SK-N-SH (cell line): ENCODE measurements around the gene WDR82. TPM values are rescaled to one million over a fixed set of nuclear protein-coding genes. Genes with fewer than 3 reads are reported as not detected.

Experiments
- CTCF ChIA-PET: fragments of 300-600, 350-600 bp; formaldehyde crosslinking; extraction: SDS; loops from one replicate; lab custom pipeline; 2021; lab: Yijun Ruan, JAX
- POLR2A ChIA-PET: fragments of 350-600 bp; sonication (Branson Sonifier 250); formaldehyde crosslinking; extraction: SDS; loops from one replicate; lab custom pipeline; 2020; ENCODE audit warnings: antibody characterized with exemption, inconsistent platforms; lab: Yijun Ruan, JAX
- DNase-seq: peaks from one replicate; pipeline ENCODE4 v3.0.0; 2012
- H2AFZ ChIP-seq: fragments of 200-600 bp; sonication (generic); 2 replicates; pipeline ENCODE4 v1.8.1; 2016; ENCODE audit warnings: antibody characterized with exemption, mild to moderate bottlenecking, low read depth
- H3F3A ChIP-seq: fragments of 200-600 bp; sonication (generic); replicated peaks from 2 replicates; pipeline ENCODE3; 2016; ENCODE audit warnings: antibody characterized with exemption, mild to moderate bottlenecking; ENCODE audit not compliant: insufficient read depth
- H3K27ac ChIP-seq, 2 experiments: fragments of 200-500 bp in 1 of 2; fragments of 200-600 bp in 1 of 2; sonication (Bioruptor generic) in 1 of 2; sonication (generic), shearing (Covaris generic) in 1 of 2; 2 replicates each; pipeline versions ENCODE4 v1.5.1 to v1.6.1; 2014 to 2016; ENCODE audit warnings: low read depth in 2 of 2, inconsistent platforms in 1 of 2, low read length in 1 of 2, mild to moderate bottlenecking in 1 of 2, mixed read lengths in 1 of 2
- H3K27me3 ChIP-seq: fragments of 200-600 bp; sonication (generic), shearing (Covaris generic); 2 replicates; pipeline ENCODE4 v1.6.1; 2016; ENCODE audit warnings: mixed run types; ENCODE audit not compliant: insufficient read depth
- H3K36me3 ChIP-seq, 2 experiments: fragments of 200-500 bp in 1 of 2; fragments of 200-600 bp in 1 of 2; sonication (Bioruptor generic) in 1 of 2; sonication (generic) in 1 of 2; replicated peaks in 1 of 2; 2 replicates each; pipeline versions ENCODE3 to v1.5.1; 2014 to 2016; ENCODE audit warnings: low read length in 1 of 2, mild to moderate bottlenecking in 1 of 2; ENCODE audit not compliant: insufficient read depth in 2 of 2, control insufficient read depth in 1 of 2
- H3K4me1 ChIP-seq, 2 experiments: fragments of 200-500 bp in 1 of 2; fragments of 200-600 bp in 1 of 2; sonication (Bioruptor generic) in 1 of 2; sonication (generic), shearing (Covaris generic) in 1 of 2; 2 replicates each; pipeline versions ENCODE4 v1.5.1 to v1.6.1; 2014 to 2016; ENCODE audit warnings: low read depth in 1 of 2, low read length in 1 of 2, mixed run types in 1 of 2; ENCODE audit not compliant: insufficient read depth in 2 of 2, control insufficient read depth in 1 of 2
- H3K4me2 ChIP-seq: fragments of 200-600 bp; sonication (generic), shearing (Covaris generic); 2 replicates; pipeline ENCODE4 v1.6.1; 2017; ENCODE audit warnings: mixed run types
- H3K4me3 ChIP-seq, 2 experiments: fragments of 200-500 bp in 1 of 2; fragments of 200-600 bp in 1 of 2; sonication (Bioruptor generic) in 1 of 2; sonication (generic), shearing (Covaris generic) in 1 of 2; 2 replicates each; pipeline versions ENCODE4 v1.5.1 to v1.8.1; 2014 to 2016; ENCODE audit warnings: low read depth in 2 of 2, inconsistent platforms in 1 of 2, low read length in 1 of 2, mild to moderate bottlenecking in 1 of 2, mixed read lengths in 1 of 2, moderate library complexity in 1 of 2
- H3K79me2 ChIP-seq: fragments of 200-600 bp; sonication (generic); 2 replicates; pipeline ENCODE4 v1.8.1; 2017; ENCODE audit warnings: mild to moderate bottlenecking; ENCODE audit not compliant: insufficient read depth
- H3K9ac ChIP-seq: fragments of 200-600 bp; sonication (generic); 2 replicates; pipeline ENCODE4 v1.6.1; 2017; ENCODE audit warnings: mixed run types
- H3K9me2 ChIP-seq: fragments of 200-600 bp; sonication (generic); 2 replicates; pipeline ENCODE4 v1.6.1; 2017; ENCODE audit warnings: mixed run types
- H3K9me3 ChIP-seq: fragments of 200-600 bp; sonication (generic); 2 replicates; pipeline ENCODE4 v1.6.1; 2017; ENCODE audit warnings: mixed run types, mild to moderate bottlenecking, moderate library complexity
- H4K20me1 ChIP-seq: fragments of 200-600 bp; sonication (generic); 2 replicates; pipeline ENCODE4 v1.6.1; 2017; ENCODE audit warnings: mild to moderate bottlenecking, mixed run types; ENCODE audit not compliant: insufficient read depth
- CTCF ChIP-seq: fragments of 200-600 bp; sonication (generic); IDR thresholded peaks from 2 replicates; pipeline ENCODE4 v1.6.1; 2017; ENCODE audit warnings: antibody characterized with exemption, mild to moderate bottlenecking, moderate library complexity
- EP300 ChIP-seq, 2 experiments: IDR thresholded peaks; 2 replicates each; pipeline versions ENCODE4 v1.4.0 to v1.6.1; 2012; ENCODE audit warnings: borderline replicate concordance in 1 of 2, low read depth in 1 of 2, low read length in 1 of 2
- EZH2phosphoT487 ChIP-seq: fragments of 200-600 bp; sonication (generic); IDR thresholded peaks from 2 replicates; pipeline ENCODE4 v1.6.1; 2017; ENCODE audit warnings: low read depth, mixed run types, mild to moderate bottlenecking, antibody characterized with exemption, moderate library complexity, borderline replicate concordance
- FOSL2 ChIP-seq: IDR thresholded peaks from 2 replicates; pipeline ENCODE4 v1.4.0; 2012; ENCODE audit warnings: low read depth, mild to moderate bottlenecking, moderate library complexity, borderline replicate concordance
- FOXM1 ChIP-seq: IDR thresholded peaks from 2 replicates; pipeline ENCODE4 v1.4.0; 2012; ENCODE audit warnings: low read depth, mild to moderate bottlenecking
- GABPA ChIP-seq: IDR thresholded peaks from 2 replicates; pipeline ENCODE4 v1.4.0; 2012; ENCODE audit warnings: low read depth, mild to moderate bottlenecking
- GATA2 ChIP-seq: sonication (generic); formaldehyde crosslinking; IDR thresholded peaks from 2 replicates; pipeline ENCODE4 v1.5.0; 2020; ENCODE audit warnings: mild to moderate bottlenecking, missing genetic modification reagents
- IRF3 ChIP-seq: fragments of 150-350 bp; IDR thresholded peaks from 2 replicates; pipeline ENCODE4 v1.6.1; 2016; ENCODE audit warnings: mild to moderate bottlenecking, low read depth, low read length
- NFIC ChIP-seq: IDR thresholded peaks from 2 replicates; pipeline ENCODE4 v1.4.0; 2012; ENCODE audit warnings: borderline replicate concordance
- POLR2AphosphoS5 ChIP-seq: IDR thresholded peaks from 2 replicates; pipeline ENCODE4 v1.6.1; 2012; ENCODE audit warnings: low read depth, low read length
- RXRA ChIP-seq: IDR thresholded peaks from 2 replicates; pipeline ENCODE4 v1.4.0; 2012; ENCODE audit warnings: low read depth, mild to moderate bottlenecking, borderline replicate concordance
- TCF12 ChIP-seq: IDR thresholded peaks from 2 replicates; pipeline ENCODE4 v1.4.0; 2012
- USF2 ChIP-seq: fragments of 150-350 bp; IDR thresholded peaks from 2 replicates; pipeline ENCODE4 v1.6.1; 2017; ENCODE audit warnings: antibody characterized with exemption, low read length, low read depth, borderline replicate concordance
- YY1 ChIP-seq: IDR thresholded peaks from 2 replicates; pipeline ENCODE4 v1.4.0; 2012; ENCODE audit warnings: low read depth, mild to moderate bottlenecking
- WGBS: methylation state at CpG from one replicate; pipeline ENCODE4 v1.1.6; 2017; ENCODE audit warnings: low lambda C conversion rate; 5-methylcytosine and 5-hydroxymethylcytosine counted together
- polyA plus RNA-seq, 3 experiments: library from polyadenylated mRNA; depleted of rRNA; stranded (reverse); fragments of >200 nt; gene quantifications; 2 replicates each; pipeline ENCODE4 v1.2.3, GENCODE V29; 2012

Gene WDR82
- polyA plus RNA-seq, 1 of the 3 experiments (the other 2 are of a cell fraction), result 41.2 TPM

- Histone ChIP-seq H3K79me2 (peaks cover 57% of the 10 kb centered on the region), H3K4me1 (no peaks in the 10 kb centered on the region), H3K27ac (no peak overlapping the region), H3K4me3 (no peak overlapping the region), H3K9ac (no peak overlapping the region), H3K27me3 (no peaks in the 10 kb centered on the region), H3K4me2 (no peak overlapping the region), H2AFZ (no peak overlapping the region), H3K9me3 (no peaks in the 10 kb centered on the region), H3K36me3 (peaks cover 81 to 85% of the 10 kb centered on the region in 2 experiments), H4K20me1 (peaks cover 11% of the 10 kb centered on the region; the same call in 1 of the 2 replicates), H3F3A (peaks cover 14% of the 10 kb centered on the region), H3K9me2 (no peaks in the 10 kb centered on the region)
- DNase-seq, result no peak
- ChIA-PET POLR2A (interaction anchor here (1.2 kb wide), 1 partner anchor 21 kb away, joined by 4 read pairs; the partner anchor contains the start of gene WDR82), CTCF (interaction anchor here (0.9 to 2.6 kb wide), 3 partner anchors 9 to 81 kb away, joined by 3 to 8 read pairs (median 6); no protein-coding TSS in a partner anchor)
- TF ChIP-seq FOXM1 (no peak), IRF3 (no peak), EZH2phosphoT487 (no peak), POLR2AphosphoS5 (no peak), EP300 (IDR thresholded peaks at IDR 0.05; ENCODE audit: borderline replicate concordance in 1 of 2, low read depth in 1 of 2, low read length in 1 of 2) (no peak)
- 92% methylated on average over 4 of the region's 4 CpGs for WGBS
These were observed 20.5 kb downstream of the WDR82 start for GRCh38 chr3:52257911-52258310.

GRCh38 chr3:52256622-52257021 lies 21.8 kb downstream of the WDR82 start:
- no peak for DNase-seq
- Histone ChIP-seq H3K4me2 (no peak overlapping the region), H3K27ac (no peak overlapping the region), H3K36me3 (peaks cover 69 to 77% of the 10 kb centered on the region in 2 experiments), H4K20me1 (peaks cover under 1% of the 10 kb centered on the region; the same call in 1 of the 2 replicates), H3K4me3 (no peak overlapping the region), H3K4me1 (no peaks in the 10 kb centered on the region), H3K27me3 (no peaks in the 10 kb centered on the region), H3K79me2 (peaks cover 48% of the 10 kb centered on the region), H3F3A (peaks cover 14% of the 10 kb centered on the region), H2AFZ (no peak overlapping the region), H3K9me2 (no peaks in the 10 kb centered on the region), H3K9me3 (no peaks in the 10 kb centered on the region), H3K9ac (no peak overlapping the region)
- no peak for TF ChIP-seq GATA2 (CRISPR knock-in tag)
- no peak for TF ChIP-seq YY1
- no peak for TF ChIP-seq TCF12
- TF ChIP-seq FOXM1, result no peak
- no peak for TF ChIP-seq NFIC
- no peak for TF ChIP-seq GABPA
- no peak for TF ChIP-seq RXRA
- no peak for TF ChIP-seq POLR2AphosphoS5
- no peak for TF ChIP-seq IRF3
- no peak for TF ChIP-seq FOSL2
- TF ChIP-seq CTCF, result no peak
- no peak for TF ChIP-seq USF2
- WGBS, result 99% methylated on average over 4 of the region's 4 CpGs
- ChIA-PET POLR2A (no interaction called here), CTCF (no interaction called here)
